ENCODE measurements around the gene TAF4. TPM values are rescaled to one million over a fixed set of nuclear protein-coding genes. Genes with fewer than 3 reads are reported as not detected.

TAF4 gene
- total RNA-seq, 2 donors from 2014 or later = 12.7 to 29.0 TPM

- Histone ChIP-seq H3K4me3 (no peak overlapping the region), H3K9me3 (no peaks in the 10 kb centered on the region), H3K27ac (no peak overlapping the region), H3K27me3 (no peaks in the 10 kb centered on the region), H3K36me3 (replicated peaks in 1 of 2; ENCODE audit: insufficient read depth in 1 of 2, low read depth in 2 of 2) (no peaks in the 10 kb centered on the region), H3K4me1 (no peaks in the 10 kb centered on the region)
- intact Hi-C loops (cut with DNase I) = no loop called here
- ATAC-seq = no peak
- peak in 1 of 4 donors; percentile 3 for DNase-seq
- TF ChIP-seq CTCF (IDR thresholded peaks at IDR 0.05) (no peak), POLR2A (IDR thresholded peaks at IDR 0.05) (no peak)
- 77 to 90% methylated on average over 12 to 13 of the region's 14 CpGs for WGBS, 2 donors
Measured at GRCh38 chr20:61935926-61936700, 129.6 kb downstream of the TAF4 start.

- Histone ChIP-seq H3K4me3 (no peak overlapping the region), H3K27me3 (no peaks in the 10 kb centered on the region), H3K27ac (no peak overlapping the region), H3K9me3 (no peaks in the 10 kb centered on the region), H3K4me1 (no peaks in the 10 kb centered on the region), H3K36me3 (replicated peaks in 1 of 2; ENCODE audit: insufficient read depth in 1 of 2, low read depth in 2 of 2) (no peaks in the 10 kb centered on the region)
- intact Hi-C loops (cut with DNase I) = no loop called here
- peak in 1 of 4 donors; percentile 1 for DNase-seq
- no peak for TF ChIP-seq POLR2A (IDR thresholded peaks at IDR 0.05)
- TF ChIP-seq CTCF (IDR thresholded peaks at IDR 0.05) = no peak
- 66 to 70% methylated on average over 23 to 24 of the region's 24 CpGs for WGBS, 2 donors
- no peak for ATAC-seq
Measured at GRCh38 chr20:61934716-61935530, 130.8 kb downstream of the TAF4 start.

GRCh38 chr20:61933951-61934715, 131.5 kb downstream of the TAF4 start:
- H3K9me3 ChIP-seq = no peaks in the 10 kb centered on the region
- H3K27me3 ChIP-seq = no peaks in the 10 kb centered on the region
- H3K27ac ChIP-seq = no peak overlapping the region
- no peak for ATAC-seq
- TF ChIP-seq CTCF (IDR thresholded peaks at IDR 0.05) = no peak
- TF ChIP-seq POLR2A (IDR thresholded peaks at IDR 0.05) = no peak
- WGBS, 2 donors = 82 to 100% methylated on average over 8 to 35 of the region's 36 CpGs
- no peaks in the 10 kb centered on the region for H3K4me1 ChIP-seq
- no peaks in the 10 kb centered on the region for H3K36me3 ChIP-seq (replicated peaks in 1 of 2; ENCODE audit: insufficient read depth in 1 of 2, low read depth in 2 of 2)
- no peak overlapping the region for H3K4me3 ChIP-seq
- DNase-seq = peak in 1 of 4 donors; percentile 9
- intact Hi-C loops (cut with DNase I) = no loop called here

- no peaks in the 10 kb centered on the region for H3K9me3 ChIP-seq
- no peak for TF ChIP-seq CTCF (IDR thresholded peaks at IDR 0.05)
- DNase-seq (peak in 1 of 4 donors; percentile 8), ATAC-seq (no peak)
- H3K27me3 ChIP-seq = no peaks in the 10 kb centered on the region
- no peak overlapping the region for H3K27ac ChIP-seq
- no peaks in the 10 kb centered on the region for H3K36me3 ChIP-seq (replicated peaks in 1 of 2; ENCODE audit: insufficient read depth in 1 of 2, low read depth in 2 of 2)
- H3K4me3 ChIP-seq = no peak overlapping the region
- WGBS, 2 donors = 60 to 74% methylated on average over 14 to 17 of the region's 17 CpGs
- H3K4me1 ChIP-seq = no peaks in the 10 kb centered on the region
- intact Hi-C loops (cut with DNase I) = no loop called here
Measured at GRCh38 chr20:61933481-61933950, 132.2 kb downstream of the TAF4 start.

Data from body of pancreas (tissue), 4 donors.